Esophagus squamous epithelium (tissue), 4 donors: Measurements from ENCODE around the gene DCC.

ENCODE experiments used
- POLR2A ChIP-seq, 4 donors: fragments of 450-650 bp; IDR thresholded peaks; one replicate each; pipeline ENCODE4 v1.6.1; 2017; ENCODE audit warnings: antibody characterized with exemption in 4 of 4, mild to moderate bottlenecking in 4 of 4, moderate library complexity in 3 of 4
- TF ChIP-seq, protein P1 (sequence below), 6 experiments: fragments of 450-650 bp in 4 of 6; fragments of 200-600 bp in 2 of 6; sonication (generic) in 2 of 6; IDR thresholded peaks; one replicate each; pipeline ENCODE4 v1.5.1; 2016 to 2019; ENCODE audit warnings: antibody characterized with exemption in 6 of 6, mild to moderate bottlenecking in 4 of 6, moderate library complexity in 4 of 6

DNA sequence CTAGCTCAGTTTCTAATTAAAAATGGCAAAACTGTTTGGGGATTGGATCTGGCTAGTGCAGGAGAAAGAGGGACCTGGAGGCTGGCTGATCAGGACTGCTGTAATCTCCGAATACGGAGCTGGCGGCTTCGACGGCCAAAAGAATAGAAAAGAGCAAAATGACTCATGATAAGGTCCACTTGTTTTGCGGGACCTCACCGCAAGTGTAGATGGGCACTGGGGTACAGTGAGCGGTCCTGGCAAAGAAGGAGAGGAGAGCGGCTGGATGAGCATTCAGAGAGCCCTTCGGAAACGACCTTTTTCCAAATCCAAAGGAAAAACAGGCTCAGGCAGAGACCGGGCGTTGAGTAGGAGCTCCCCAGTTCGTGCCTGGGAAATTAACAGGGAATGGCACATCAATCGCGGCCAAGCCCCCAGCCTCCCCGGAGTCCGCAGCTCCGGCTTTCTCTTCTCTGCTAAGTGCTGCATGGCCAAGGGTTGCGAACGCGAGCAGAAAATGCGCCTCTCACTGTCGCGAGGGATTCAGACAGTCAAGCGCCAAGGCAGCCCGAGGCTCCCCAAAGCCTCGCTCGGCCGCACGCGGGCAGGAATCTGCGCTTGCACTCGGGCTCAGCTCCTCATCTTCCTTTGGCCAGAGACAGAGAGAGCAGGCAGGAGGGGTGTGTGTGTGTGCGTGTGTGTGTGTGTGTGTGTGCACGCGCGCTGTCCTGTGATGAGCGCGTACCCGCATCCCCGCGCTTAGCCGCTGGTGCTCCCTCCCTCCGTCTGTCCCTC is 1.8 kb downstream of the DCC start:
- TF ChIP-seq, protein P1, sequence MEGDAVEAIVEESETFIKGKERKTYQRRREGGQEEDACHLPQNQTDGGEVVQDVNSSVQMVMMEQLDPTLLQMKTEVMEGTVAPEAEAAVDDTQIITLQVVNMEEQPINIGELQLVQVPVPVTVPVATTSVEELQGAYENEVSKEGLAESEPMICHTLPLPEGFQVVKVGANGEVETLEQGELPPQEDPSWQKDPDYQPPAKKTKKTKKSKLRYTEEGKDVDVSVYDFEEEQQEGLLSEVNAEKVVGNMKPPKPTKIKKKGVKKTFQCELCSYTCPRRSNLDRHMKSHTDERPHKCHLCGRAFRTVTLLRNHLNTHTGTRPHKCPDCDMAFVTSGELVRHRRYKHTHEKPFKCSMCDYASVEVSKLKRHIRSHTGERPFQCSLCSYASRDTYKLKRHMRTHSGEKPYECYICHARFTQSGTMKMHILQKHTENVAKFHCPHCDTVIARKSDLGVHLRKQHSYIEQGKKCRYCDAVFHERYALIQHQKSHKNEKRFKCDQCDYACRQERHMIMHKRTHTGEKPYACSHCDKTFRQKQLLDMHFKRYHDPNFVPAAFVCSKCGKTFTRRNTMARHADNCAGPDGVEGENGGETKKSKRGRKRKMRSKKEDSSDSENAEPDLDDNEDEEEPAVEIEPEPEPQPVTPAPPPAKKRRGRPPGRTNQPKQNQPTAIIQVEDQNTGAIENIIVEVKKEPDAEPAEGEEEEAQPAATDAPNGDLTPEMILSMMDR (IDR thresholded peaks at IDR 0.05), result no peak
- no peak for TF ChIP-seq POLR2A (IDR thresholded peaks at IDR 0.05)
